SHP77 treated with DMSO at 0.1 percent for 48 hours (cell line): ENCODE data around the gene TEX50.
"Not testable (repeated sequence)": the region's sequence is repeated elsewhere in the genome, so short reads cannot be mapped to it uniquely, and the experiment has no call there.

ENCODE experiments used
- DNase-seq: peaks from one replicate; lab custom pipeline; 2025; lab: John Stamatoyannopoulos, UW

Gene TEX50

GRCh38 chr1:173663159-173663558 lies 28.0 kb downstream of the TEX50 start:
- no peak for DNase-seq

GRCh38 chr1:173666646-173667045 lies 31.5 kb downstream of the TEX50 start:
- DNase-seq: no peak

GRCh38 chr1:173669491-173669941 lies 34.4 kb downstream of the TEX50 start, which contains the start of gene ANKRD45:
Gene ANKRD45 (minus strand): TSS chr1:173669851. CDS start chr1:173659418, 10,433 bp downstream.
- no peak for DNase-seq

GRCh38 chr1:173674496-173674895 lies 39.4 kb downstream of the TEX50 start:
- DNase-seq: not testable (repeated sequence)

GRCh38 chr1:173680152-173680551 lies 45.0 kb downstream of the TEX50 start:
- DNase-seq: not testable (repeated sequence)

GRCh38 chr1:173682184-173682583 lies 47.0 kb downstream of the TEX50 start:
- no peak for DNase-seq

GRCh38 chr1:173683838-173684237 lies 48.7 kb downstream of the TEX50 start:
- not testable (repeated sequence) for DNase-seq

- not testable (repeated sequence) for DNase-seq
Observed at GRCh38 chr1:173685121-173685520, 50.0 kb downstream of the TEX50 start.
